K562 (cell line): ENCODE measurements around the gene FMNL1. TPM values are rescaled to one million over a fixed set of nuclear protein-coding genes. Genes with fewer than 3 reads are reported as not detected.

Experiments used
- HCFC1 ChIP-seq: IDR thresholded peaks from 2 replicates; pipeline ENCODE4 v1.6.1; 2012; ENCODE audit warnings: low read depth, low read length, improper control_type of control experiment
- MAFG ChIP-seq: fragments of 450-650 bp; conservative IDR thresholded peaks from 2 replicates; pipeline ENCODE4 v1.6.1; 2016; ENCODE audit warnings: missing genetic modification characterization, missing compliant biosample characterization
- MXI1 ChIP-seq: IDR thresholded peaks from 2 replicates; pipeline ENCODE4 v1.6.1; 2011; ENCODE audit warnings: low read depth, mild to moderate bottlenecking, improper control_type of control experiment, low read length
- RHOXF2B ChIP-seq: fragments of 250-450 bp; sonication (Bioruptor Pico); conservative IDR thresholded peaks from 2 replicates; pipeline ENCODE4 v1.5.1; 2021
- ZNF75A ChIP-seq: fragments of 450-650 bp; formaldehyde crosslinking; IDR thresholded peaks from 2 replicates; pipeline ENCODE4 v1.4.0; 2020; ENCODE audit warnings: mild to moderate bottlenecking
- polyA plus RNA-seq, 8 experiments: library from polyadenylated mRNA; depleted of rRNA in 4 of 8; stranded (reverse) in 5 of 8; unstranded in 3 of 8; fragments of >200 nt; fragmentation: Nextera tagmentation in 2 of 8; fragmentation: Illumina TruSeq in 1 of 8; extraction: Ambion mirVana in 2 of 8; extraction: Trizol in 1 of 8; gene quantifications; 2 replicates each; pipeline versions ENCODE4 v1.2.1 to v1.2.3, GENCODE V29; 2011 to 2014; ENCODE audit warnings: inconsistent platforms in 1 of 8, missing spikeins in 1 of 8
- total RNA-seq, 7 experiments: library from RNA; depleted of rRNA in 6 of 7; stranded (reverse); fragments of >200 nt in 6 of 7; fragmentation: Illumina TruSeq in 2 of 7; extraction: Trizol in 2 of 7; gene quantifications; 2 replicates each; pipeline versions ENCODE4 v1.2.1 to v1.2.3, GENCODE V29; 2011 to 2021; ENCODE audit warnings: low replicate concordance in 1 of 7
- TF ChIP-seq, protein P1 (sequence below): fragments of 450-650 bp; IDR thresholded peaks from 2 replicates; pipeline ENCODE4 v1.6.1; 2016; ENCODE audit warnings: mild to moderate bottlenecking, moderate library complexity
- TF ChIP-seq, protein P2 (sequence below): fragments of 450-650 bp; formaldehyde crosslinking; IDR thresholded peaks from 2 replicates; pipeline ENCODE4 v1.4.0; 2022; ENCODE audit warnings: missing genetic modification characterization
- TF ChIP-seq, protein P3 (sequence below), 2 experiments: fragments of 200-800 bp in 1 of 2; sonication (Bioruptor generic) in 1 of 2; sonication (generic) in 1 of 2; formaldehyde crosslinking in 1 of 2; IDR thresholded peaks in 1 of 2; conservative IDR thresholded peaks in 1 of 2; 2 replicates each; pipeline versions ENCODE4 v1.5.0 to v1.6.1; 2016 to 2020; ENCODE audit warnings: missing compliant biosample characterization in 1 of 2, missing genetic modification characterization in 1 of 2, missing genetic modification reagents in 1 of 2

FMNL1 gene
- total and polyA plus RNA-seq, 9 of the 15 experiments (the other 6 are each of a cell fraction or from before 2014, with no cell fraction given) = 0.70 to 36.6 (median 7.7) TPM

DNA sequence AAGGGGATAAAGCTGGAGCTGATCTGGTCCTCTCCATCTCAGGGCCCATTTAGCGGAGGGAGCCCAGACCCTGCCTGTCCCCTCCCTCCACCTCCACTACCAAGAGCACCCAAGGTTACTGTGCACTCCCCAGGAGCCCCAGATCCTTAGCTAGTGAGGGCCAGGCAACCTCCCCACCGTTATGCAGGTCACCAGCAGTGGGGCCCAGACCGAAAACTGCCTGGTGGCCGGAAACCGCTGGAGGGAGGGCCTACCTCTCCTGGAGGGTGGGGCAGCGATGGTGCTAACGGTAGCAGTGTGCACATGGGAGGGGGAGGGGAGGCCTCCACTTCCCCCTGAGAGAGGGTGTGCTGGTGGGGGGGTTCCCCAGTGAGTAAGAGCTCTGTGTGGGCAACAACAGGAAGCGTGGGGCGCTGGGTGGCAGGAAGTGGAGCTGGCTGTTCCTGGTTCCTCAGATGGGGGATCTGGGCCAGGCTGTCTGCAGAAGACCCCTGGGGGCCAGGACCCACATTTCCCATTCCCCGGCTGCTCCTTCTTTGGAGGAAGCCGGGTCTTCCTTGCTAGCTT lies 4.4 kb downstream of the FMNL1 start (continued):
- TF ChIP-seq, protein P1, sequence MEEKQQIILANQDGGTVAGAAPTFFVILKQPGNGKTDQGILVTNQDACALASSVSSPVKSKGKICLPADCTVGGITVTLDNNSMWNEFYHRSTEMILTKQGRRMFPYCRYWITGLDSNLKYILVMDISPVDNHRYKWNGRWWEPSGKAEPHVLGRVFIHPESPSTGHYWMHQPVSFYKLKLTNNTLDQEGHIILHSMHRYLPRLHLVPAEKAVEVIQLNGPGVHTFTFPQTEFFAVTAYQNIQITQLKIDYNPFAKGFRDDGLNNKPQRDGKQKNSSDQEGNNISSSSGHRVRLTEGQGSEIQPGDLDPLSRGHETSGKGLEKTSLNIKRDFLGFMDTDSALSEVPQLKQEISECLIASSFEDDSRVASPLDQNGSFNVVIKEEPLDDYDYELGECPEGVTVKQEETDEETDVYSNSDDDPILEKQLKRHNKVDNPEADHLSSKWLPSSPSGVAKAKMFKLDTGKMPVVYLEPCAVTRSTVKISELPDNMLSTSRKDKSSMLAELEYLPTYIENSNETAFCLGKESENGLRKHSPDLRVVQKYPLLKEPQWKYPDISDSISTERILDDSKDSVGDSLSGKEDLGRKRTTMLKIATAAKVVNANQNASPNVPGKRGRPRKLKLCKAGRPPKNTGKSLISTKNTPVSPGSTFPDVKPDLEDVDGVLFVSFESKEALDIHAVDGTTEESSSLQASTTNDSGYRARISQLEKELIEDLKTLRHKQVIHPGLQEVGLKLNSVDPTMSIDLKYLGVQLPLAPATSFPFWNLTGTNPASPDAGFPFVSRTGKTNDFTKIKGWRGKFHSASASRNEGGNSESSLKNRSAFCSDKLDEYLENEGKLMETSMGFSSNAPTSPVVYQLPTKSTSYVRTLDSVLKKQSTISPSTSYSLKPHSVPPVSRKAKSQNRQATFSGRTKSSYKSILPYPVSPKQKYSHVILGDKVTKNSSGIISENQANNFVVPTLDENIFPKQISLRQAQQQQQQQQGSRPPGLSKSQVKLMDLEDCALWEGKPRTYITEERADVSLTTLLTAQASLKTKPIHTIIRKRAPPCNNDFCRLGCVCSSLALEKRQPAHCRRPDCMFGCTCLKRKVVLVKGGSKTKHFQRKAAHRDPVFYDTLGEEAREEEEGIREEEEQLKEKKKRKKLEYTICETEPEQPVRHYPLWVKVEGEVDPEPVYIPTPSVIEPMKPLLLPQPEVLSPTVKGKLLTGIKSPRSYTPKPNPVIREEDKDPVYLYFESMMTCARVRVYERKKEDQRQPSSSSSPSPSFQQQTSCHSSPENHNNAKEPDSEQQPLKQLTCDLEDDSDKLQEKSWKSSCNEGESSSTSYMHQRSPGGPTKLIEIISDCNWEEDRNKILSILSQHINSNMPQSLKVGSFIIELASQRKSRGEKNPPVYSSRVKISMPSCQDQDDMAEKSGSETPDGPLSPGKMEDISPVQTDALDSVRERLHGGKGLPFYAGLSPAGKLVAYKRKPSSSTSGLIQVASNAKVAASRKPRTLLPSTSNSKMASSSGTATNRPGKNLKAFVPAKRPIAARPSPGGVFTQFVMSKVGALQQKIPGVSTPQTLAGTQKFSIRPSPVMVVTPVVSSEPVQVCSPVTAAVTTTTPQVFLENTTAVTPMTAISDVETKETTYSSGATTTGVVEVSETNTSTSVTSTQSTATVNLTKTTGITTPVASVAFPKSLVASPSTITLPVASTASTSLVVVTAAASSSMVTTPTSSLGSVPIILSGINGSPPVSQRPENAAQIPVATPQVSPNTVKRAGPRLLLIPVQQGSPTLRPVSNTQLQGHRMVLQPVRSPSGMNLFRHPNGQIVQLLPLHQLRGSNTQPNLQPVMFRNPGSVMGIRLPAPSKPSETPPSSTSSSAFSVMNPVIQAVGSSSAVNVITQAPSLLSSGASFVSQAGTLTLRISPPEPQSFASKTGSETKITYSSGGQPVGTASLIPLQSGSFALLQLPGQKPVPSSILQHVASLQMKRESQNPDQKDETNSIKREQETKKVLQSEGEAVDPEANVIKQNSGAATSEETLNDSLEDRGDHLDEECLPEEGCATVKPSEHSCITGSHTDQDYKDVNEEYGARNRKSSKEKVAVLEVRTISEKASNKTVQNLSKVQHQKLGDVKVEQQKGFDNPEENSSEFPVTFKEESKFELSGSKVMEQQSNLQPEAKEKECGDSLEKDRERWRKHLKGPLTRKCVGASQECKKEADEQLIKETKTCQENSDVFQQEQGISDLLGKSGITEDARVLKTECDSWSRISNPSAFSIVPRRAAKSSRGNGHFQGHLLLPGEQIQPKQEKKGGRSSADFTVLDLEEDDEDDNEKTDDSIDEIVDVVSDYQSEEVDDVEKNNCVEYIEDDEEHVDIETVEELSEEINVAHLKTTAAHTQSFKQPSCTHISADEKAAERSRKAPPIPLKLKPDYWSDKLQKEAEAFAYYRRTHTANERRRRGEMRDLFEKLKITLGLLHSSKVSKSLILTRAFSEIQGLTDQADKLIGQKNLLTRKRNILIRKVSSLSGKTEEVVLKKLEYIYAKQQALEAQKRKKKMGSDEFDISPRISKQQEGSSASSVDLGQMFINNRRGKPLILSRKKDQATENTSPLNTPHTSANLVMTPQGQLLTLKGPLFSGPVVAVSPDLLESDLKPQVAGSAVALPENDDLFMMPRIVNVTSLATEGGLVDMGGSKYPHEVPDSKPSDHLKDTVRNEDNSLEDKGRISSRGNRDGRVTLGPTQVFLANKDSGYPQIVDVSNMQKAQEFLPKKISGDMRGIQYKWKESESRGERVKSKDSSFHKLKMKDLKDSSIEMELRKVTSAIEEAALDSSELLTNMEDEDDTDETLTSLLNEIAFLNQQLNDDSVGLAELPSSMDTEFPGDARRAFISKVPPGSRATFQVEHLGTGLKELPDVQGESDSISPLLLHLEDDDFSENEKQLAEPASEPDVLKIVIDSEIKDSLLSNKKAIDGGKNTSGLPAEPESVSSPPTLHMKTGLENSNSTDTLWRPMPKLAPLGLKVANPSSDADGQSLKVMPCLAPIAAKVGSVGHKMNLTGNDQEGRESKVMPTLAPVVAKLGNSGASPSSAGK = peak; percentile 68
- TF ChIP-seq, protein P2, sequence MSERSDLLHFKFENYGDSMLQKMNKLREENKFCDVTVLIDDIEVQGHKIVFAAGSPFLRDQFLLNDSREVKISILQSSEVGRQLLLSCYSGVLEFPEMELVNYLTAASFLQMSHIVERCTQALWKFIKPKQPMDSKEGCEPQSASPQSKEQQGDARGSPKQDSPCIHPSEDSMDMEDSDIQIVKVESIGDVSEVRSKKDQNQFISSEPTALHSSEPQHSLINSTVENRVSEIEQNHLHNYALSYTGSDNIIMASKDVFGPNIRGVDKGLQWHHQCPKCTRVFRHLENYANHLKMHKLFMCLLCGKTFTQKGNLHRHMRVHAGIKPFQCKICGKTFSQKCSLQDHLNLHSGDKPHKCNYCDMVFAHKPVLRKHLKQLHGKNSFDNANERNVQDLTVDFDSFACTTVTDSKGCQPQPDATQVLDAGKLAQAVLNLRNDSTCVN (CRISPR knock-in tag) = no peak
- TF ChIP-seq MXI1 (no peak), MAFG (tag) (no peak), ZNF75A (CRISPR knock-in tag) (no peak), RHOXF2B (no peak), HCFC1 (no peak)
- TF ChIP-seq, protein P3, sequence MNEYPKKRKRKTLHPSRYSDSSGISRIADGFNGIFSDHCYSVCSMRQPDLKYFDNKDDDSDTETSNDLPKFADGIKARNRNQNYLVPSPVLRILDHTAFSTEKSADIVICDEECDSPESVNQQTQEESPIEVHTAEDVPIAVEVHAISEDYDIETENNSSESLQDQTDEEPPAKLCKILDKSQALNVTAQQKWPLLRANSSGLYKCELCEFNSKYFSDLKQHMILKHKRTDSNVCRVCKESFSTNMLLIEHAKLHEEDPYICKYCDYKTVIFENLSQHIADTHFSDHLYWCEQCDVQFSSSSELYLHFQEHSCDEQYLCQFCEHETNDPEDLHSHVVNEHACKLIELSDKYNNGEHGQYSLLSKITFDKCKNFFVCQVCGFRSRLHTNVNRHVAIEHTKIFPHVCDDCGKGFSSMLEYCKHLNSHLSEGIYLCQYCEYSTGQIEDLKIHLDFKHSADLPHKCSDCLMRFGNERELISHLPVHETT (CRISPR knock-in tag; conservative IDR thresholded peaks at IDR 0.05 in 1 of 2, IDR thresholded peaks at IDR 0.05 in 1 of 2) = 0 out of 4 replicates have a peak, but pooled peaks of 1 of the 2 experiments have one; percentile 42
